Measurements from ENCODE around the gene LSAMP. TPM values are rescaled to one million over a fixed set of nuclear protein-coding genes. Genes with fewer than 3 reads are reported as not detected.

The LSAMP gene
- total RNA-seq, 3 donors from 2014 or later: 0.78 to 39.8 (median 1.9) TPM

DNA sequence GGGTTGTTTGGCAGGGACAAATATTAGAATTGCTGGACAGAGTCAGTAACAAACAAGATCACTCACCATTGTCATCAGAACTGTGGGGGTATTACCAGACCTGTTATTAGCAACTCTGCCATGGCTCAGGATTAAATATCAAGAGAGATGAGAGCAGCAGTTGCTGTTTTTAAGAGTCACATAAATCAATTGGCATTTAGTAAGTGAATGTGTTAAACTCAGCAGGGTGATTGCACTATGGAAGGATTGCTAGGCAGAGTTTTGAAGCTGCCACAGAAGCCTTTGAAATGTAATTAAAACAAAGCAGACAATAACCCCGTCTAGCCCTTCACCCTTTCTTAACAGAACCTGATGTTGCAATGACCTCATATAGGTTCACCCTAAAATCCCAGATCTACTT is 583.2 kb downstream of the LSAMP start:
- DNase-seq (no peak), ATAC-seq (no peak)
- H3K9me3 ChIP-seq: no peaks in the 10 kb centered on the region
- H3K4me1 ChIP-seq (ENCODE audit: low read depth): no peaks in the 10 kb centered on the region
- H3K4me3 ChIP-seq: no peak overlapping the region
- H3K36me3 ChIP-seq (ENCODE audit: low read depth): no peaks in the 10 kb centered on the region
- intact Hi-C loops (cut with DNase I, micrococcal nuclease): no loop called here
- TF ChIP-seq, protein P1, sequence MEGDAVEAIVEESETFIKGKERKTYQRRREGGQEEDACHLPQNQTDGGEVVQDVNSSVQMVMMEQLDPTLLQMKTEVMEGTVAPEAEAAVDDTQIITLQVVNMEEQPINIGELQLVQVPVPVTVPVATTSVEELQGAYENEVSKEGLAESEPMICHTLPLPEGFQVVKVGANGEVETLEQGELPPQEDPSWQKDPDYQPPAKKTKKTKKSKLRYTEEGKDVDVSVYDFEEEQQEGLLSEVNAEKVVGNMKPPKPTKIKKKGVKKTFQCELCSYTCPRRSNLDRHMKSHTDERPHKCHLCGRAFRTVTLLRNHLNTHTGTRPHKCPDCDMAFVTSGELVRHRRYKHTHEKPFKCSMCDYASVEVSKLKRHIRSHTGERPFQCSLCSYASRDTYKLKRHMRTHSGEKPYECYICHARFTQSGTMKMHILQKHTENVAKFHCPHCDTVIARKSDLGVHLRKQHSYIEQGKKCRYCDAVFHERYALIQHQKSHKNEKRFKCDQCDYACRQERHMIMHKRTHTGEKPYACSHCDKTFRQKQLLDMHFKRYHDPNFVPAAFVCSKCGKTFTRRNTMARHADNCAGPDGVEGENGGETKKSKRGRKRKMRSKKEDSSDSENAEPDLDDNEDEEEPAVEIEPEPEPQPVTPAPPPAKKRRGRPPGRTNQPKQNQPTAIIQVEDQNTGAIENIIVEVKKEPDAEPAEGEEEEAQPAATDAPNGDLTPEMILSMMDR (IDR thresholded peaks at IDR 0.05): no peak

DNA sequence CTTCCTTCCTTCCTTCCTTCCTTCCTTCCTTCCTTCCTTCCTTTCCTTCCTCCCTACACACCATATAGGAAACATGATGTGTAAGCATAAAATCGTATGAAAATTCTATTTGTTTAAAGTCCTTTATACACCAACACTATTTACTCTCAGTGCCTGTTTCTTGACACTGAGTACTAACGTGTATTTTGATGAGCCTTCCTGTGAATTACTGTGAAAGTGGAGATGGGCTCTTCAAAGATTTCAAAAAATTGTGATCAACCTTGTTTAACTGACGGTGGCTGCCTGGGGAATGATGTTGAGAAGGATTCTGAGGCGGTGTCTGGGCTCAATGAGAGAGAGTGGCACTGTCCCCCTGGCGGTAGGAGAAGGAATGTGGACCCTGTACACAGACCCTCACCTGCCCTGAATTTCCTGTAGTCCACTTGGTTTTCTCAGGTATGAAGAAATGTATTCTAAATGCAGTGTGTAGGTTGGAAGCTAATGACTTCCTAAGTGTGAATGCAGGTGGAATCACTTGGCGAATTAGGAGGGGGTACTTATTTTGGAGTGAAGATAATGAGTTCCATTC is 584.0 kb downstream of the LSAMP start:
- Histone ChIP-seq H3K36me3 (ENCODE audit: low read depth) (no peaks in the 10 kb centered on the region), H3K9me3 (no peaks in the 10 kb centered on the region), H3K4me3 (no peak overlapping the region), H3K4me1 (ENCODE audit: low read depth) (no peaks in the 10 kb centered on the region)
- TF ChIP-seq, protein P1 (IDR thresholded peaks at IDR 0.05): no peak
- intact Hi-C loops (cut with DNase I, micrococcal nuclease): no loop called here
- ATAC-seq (no peak), DNase-seq (no peak)

DNA sequence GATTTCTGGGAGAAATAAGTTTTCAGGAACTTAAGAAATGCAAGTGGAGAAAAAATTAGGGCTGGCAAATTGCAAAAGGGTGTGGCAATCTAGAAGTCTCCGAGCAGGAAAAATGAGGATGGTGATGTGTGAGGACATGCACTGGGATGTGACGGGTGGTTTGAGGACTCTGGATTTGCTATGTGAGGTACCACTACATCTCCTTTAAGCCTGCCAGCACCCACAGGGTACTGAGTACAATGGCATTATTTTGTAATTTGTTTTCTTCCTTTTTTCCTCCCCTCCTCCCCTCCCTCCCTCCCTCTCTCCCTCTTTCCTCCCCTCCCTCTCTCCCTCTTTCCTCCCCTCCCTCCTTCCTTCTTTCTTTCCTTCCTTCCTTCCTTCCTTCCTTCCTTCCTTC is 584.5 kb downstream of the LSAMP start:
- intact Hi-C loops (cut with DNase I, micrococcal nuclease): no loop called here
- no peak overlapping the region for H3K4me3 ChIP-seq
- H3K9me3 ChIP-seq: no peaks in the 10 kb centered on the region
- no peaks in the 10 kb centered on the region for H3K36me3 ChIP-seq (ENCODE audit: low read depth)
- no peak for ATAC-seq
- TF ChIP-seq, protein P1 (IDR thresholded peaks at IDR 0.05): no peak
- no peaks in the 10 kb centered on the region for H3K4me1 ChIP-seq (ENCODE audit: low read depth)
- no peak for DNase-seq

DNA sequence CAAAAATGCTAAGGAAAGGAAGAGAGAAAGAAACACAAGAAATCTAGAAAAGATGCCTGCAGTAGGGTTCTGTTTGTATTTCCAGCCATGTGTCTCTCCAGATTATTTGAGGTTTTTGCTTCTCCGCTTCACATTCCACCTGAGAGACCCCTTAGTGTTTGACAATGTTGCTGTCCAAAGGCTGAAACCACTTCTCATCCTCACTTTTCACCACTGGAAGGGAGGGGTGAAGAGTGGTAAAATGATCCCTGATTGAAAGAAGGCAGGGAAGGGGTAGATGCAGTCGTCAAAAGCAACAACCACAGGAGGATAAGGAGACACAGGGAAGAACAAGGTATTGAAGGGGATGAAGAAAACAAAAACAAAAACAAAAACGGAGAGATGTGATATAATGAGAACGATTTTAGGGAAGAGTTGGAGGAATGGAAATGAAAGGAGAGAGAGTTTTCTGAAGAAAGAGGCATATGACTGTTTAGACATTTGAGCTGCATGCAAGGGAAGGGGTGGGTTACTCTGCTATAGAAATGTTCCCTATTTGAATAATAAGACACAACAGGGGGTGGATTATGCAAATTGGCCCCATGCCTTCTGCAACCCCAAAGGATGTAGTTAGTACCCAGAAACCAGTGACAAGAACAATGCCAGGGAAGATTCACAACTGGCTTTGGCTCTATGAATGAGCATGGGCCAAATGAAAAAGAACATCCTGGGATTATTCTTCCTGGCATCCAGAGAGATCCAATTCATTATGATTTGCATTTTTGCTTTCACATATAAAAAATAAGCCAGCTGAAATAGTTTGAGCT is 586.1 kb downstream of the LSAMP start:
- H3K4me3 ChIP-seq: no peak overlapping the region
- H3K36me3 ChIP-seq (ENCODE audit: low read depth): no peaks in the 10 kb centered on the region
- TF ChIP-seq, protein P1 (IDR thresholded peaks at IDR 0.05): no peak
- no peaks in the 10 kb centered on the region for H3K9me3 ChIP-seq
- DNase-seq (no peak), ATAC-seq (no peak)
- H3K4me1 ChIP-seq (ENCODE audit: low read depth): no peaks in the 10 kb centered on the region
- intact Hi-C loops (cut with DNase I, micrococcal nuclease): no loop called here

DNA sequence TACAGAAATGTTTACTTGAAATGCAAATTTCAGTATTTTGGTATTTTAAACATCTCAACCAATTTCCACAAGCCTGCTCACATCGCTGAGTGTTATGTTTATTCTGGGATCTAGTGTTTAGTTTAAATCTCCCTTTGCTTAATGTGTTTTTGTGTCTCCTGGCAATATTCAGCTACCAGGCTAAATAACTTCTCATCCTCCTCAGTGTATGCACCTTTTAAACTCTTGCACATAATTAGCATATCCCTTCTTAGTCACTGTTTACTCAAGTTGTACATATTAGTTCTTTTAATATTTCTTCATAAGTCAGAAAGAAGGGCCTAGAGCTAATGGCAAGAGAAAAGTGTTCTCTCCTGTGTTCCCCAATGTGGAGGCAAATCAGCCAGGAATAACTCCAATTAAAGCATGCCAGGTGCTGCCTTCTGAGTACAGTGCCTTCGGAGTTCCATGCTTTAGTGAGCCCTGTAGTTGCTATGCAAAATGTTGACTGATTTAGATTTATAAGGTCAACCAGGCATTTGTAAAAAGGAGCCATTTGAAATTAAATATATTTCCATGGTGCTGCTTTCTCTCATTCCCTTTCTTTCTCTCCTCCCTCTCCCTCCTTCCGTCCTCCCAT is 587.7 kb downstream of the LSAMP start:
- no peaks in the 10 kb centered on the region for H3K4me1 ChIP-seq (ENCODE audit: low read depth)
- intact Hi-C loops (cut with DNase I, micrococcal nuclease): no loop called here
- H3K9me3 ChIP-seq: no peaks in the 10 kb centered on the region
- H3K36me3 ChIP-seq (ENCODE audit: low read depth): no peaks in the 10 kb centered on the region
- no peak overlapping the region for H3K4me3 ChIP-seq
- DNase-seq (no peak), ATAC-seq (no peak)
- TF ChIP-seq, protein P1 (IDR thresholded peaks at IDR 0.05): no peak
